H9 (cell line): Measurements from ENCODE around the gene PPFIBP2. TPM values are rescaled to one million over a fixed set of nuclear protein-coding genes. Genes with fewer than 3 reads are reported as not detected.

Experiments used
- DNase-seq: peaks from one replicate; pipeline ENCODE4 v3.0.0-alpha.2; 2017
- H2AFZ ChIP-seq: one replicate; pipeline ENCODE4 v1.6.1; 2013; ENCODE audit warnings: mild to moderate bottlenecking, low read length, control low read depth, moderate library complexity
- H2AK5ac ChIP-seq: 2 replicates; pipeline ENCODE4 v1.6.1; 2013; ENCODE audit warnings: low read length, control low read depth, mixed read lengths; ENCODE audit not compliant: insufficient read length
- H2BK120ac ChIP-seq: one replicate; pipeline ENCODE4 v1.6.1; 2013; ENCODE audit warnings: low read depth, mild to moderate bottlenecking, low read length, control low read depth, inconsistent platforms; ENCODE audit not compliant: poor library complexity, severe bottlenecking
- H2BK12ac ChIP-seq: 2 replicates; pipeline ENCODE4 v1.6.1; 2013; ENCODE audit warnings: low read length, control low read depth, mixed read lengths, low read depth; ENCODE audit not compliant: insufficient read length
- H2BK15ac ChIP-seq: 2 replicates; pipeline ENCODE4 v1.6.1; 2013; ENCODE audit warnings: low read depth, low read length, control low read depth
- H2BK20ac ChIP-seq: one replicate; pipeline ENCODE4 v1.6.1; 2013; ENCODE audit warnings: low read depth, mild to moderate bottlenecking, low read length, control low read depth, inconsistent platforms; ENCODE audit not compliant: poor library complexity, severe bottlenecking
- H2BK5ac ChIP-seq: 2 replicates; pipeline ENCODE4 v1.6.1; 2013; ENCODE audit warnings: low read length, control low read depth, mixed read lengths; ENCODE audit not compliant: insufficient read length
- H3K14ac ChIP-seq: 2 replicates; pipeline ENCODE4 v1.6.1; 2013; ENCODE audit warnings: low read length, control low read depth; ENCODE audit not compliant: insufficient read depth
- H3K18ac ChIP-seq: 2 replicates; pipeline ENCODE4 v1.6.1; 2013; ENCODE audit warnings: low read depth, mild to moderate bottlenecking, mixed read lengths, low read length, control low read depth; ENCODE audit not compliant: insufficient read length
- H3K23ac ChIP-seq: 2 replicates; pipeline ENCODE4 v1.6.1; 2013; ENCODE audit warnings: low read length, control low read depth, mixed read lengths, low read depth; ENCODE audit not compliant: insufficient read length
- H3K23me2 ChIP-seq: 2 replicates; pipeline ENCODE4 v1.6.1; 2013; ENCODE audit warnings: low read depth, mild to moderate bottlenecking, mixed read lengths, low read length, control low read depth; ENCODE audit not compliant: insufficient read length, poor library complexity, severe bottlenecking
- H3K27ac ChIP-seq: 2 replicates; pipeline ENCODE4 v1.5.1; 2013; ENCODE audit warnings: low read length, control low read depth, mixed read lengths, low read depth; ENCODE audit not compliant: insufficient read length
- H3K27me3 ChIP-seq: 2 replicates; pipeline ENCODE4 v1.6.1; 2013; ENCODE audit warnings: low read length, control low read depth, inconsistent platforms; ENCODE audit not compliant: insufficient read depth
- H3K4ac ChIP-seq: 2 replicates; pipeline ENCODE4 v1.6.1; 2013; ENCODE audit warnings: low read depth, mild to moderate bottlenecking, control low read depth, inconsistent platforms, low read length, moderate library complexity
- H3K4me1 ChIP-seq: 2 replicates; pipeline ENCODE4 v1.6.1; 2013; ENCODE audit warnings: low read length, control low read depth, inconsistent platforms; ENCODE audit not compliant: insufficient read depth
- H3K4me2 ChIP-seq: 2 replicates; pipeline ENCODE4 v1.6.1; 2013; ENCODE audit warnings: low read length, control low read depth, mixed read lengths; ENCODE audit not compliant: insufficient read length, insufficient read depth
- H3K56ac ChIP-seq: 2 replicates; pipeline ENCODE4 v1.6.1; 2013; ENCODE audit warnings: low read depth, mild to moderate bottlenecking, mixed read lengths, low read length, control low read depth; ENCODE audit not compliant: insufficient read length
- H3K79me1 ChIP-seq: 2 replicates; pipeline ENCODE4 v1.6.1; 2013; ENCODE audit warnings: low read depth, mild to moderate bottlenecking, moderate library complexity, low read length, control low read depth, inconsistent platforms; ENCODE audit not compliant: insufficient read depth, poor library complexity, severe bottlenecking
- H3K79me2 ChIP-seq: 2 replicates; pipeline ENCODE4 v1.6.1; 2013; ENCODE audit warnings: low read length, control low read depth, inconsistent platforms; ENCODE audit not compliant: insufficient read depth
- H3K9ac ChIP-seq: 2 replicates; pipeline ENCODE4 v1.6.1; 2013; ENCODE audit warnings: low read length, control low read depth, mixed read lengths; ENCODE audit not compliant: insufficient read length; ENCODE audit errors: extremely low read depth
- H3K9me3 ChIP-seq: one replicate; pipeline ENCODE4 v1.6.1; 2013; ENCODE audit warnings: low read depth, low read length, inconsistent platforms; ENCODE audit not compliant: control insufficient read depth
- H3T11ph ChIP-seq: one replicate; pipeline ENCODE4 v1.6.1; 2013; ENCODE audit warnings: mild to moderate bottlenecking, low read length, control low read depth, inconsistent platforms
- H4K20me1 ChIP-seq: one replicate; pipeline ENCODE4 v1.6.1; 2013; ENCODE audit not compliant: control insufficient read depth, insufficient read length, insufficient read depth
- H4K5ac ChIP-seq: 2 replicates; pipeline ENCODE4 v1.6.1; 2013; ENCODE audit warnings: low read depth, mild to moderate bottlenecking, mixed read lengths, low read length, control low read depth; ENCODE audit not compliant: insufficient read length
- H4K8ac ChIP-seq: replicated peaks from 2 replicates; pipeline ENCODE4 v1.6.1; 2013; ENCODE audit warnings: low read length, control low read depth, mixed read lengths, low read depth; ENCODE audit not compliant: insufficient read length
- H4K91ac ChIP-seq: 2 replicates; pipeline ENCODE4 v1.6.1; 2013; ENCODE audit warnings: low read depth, mild to moderate bottlenecking, moderate library complexity, mixed read lengths, low read length, control low read depth; ENCODE audit not compliant: insufficient read length
- H3K27ac Mint-ChIP-seq, 3 experiments: 2 replicates in 2 of 3; 3 replicates in 1 of 3; pipeline ENCODE4 v1.8.0; 2020 to 2021; ENCODE audit warnings: mixed read lengths in 3 of 3, mild to moderate bottlenecking in 1 of 3, moderate library complexity in 1 of 3
- H3K27me3 Mint-ChIP-seq: 2 replicates; pipeline ENCODE4 v1.8.0; 2021; ENCODE audit warnings: low read depth, mild to moderate bottlenecking, moderate library complexity, mixed read lengths
- H3K36me3 Mint-ChIP-seq, 3 experiments: 2 replicates in 2 of 3; 3 replicates in 1 of 3; pipeline ENCODE4 v1.8.0; 2020 to 2021; ENCODE audit warnings: low read depth in 3 of 3, mixed read lengths in 3 of 3; ENCODE audit not compliant: insufficient read depth in 1 of 3
- H3K4me1 Mint-ChIP-seq, 2 experiments: 2 replicates each; pipeline ENCODE4 v1.8.0; 2020; ENCODE audit warnings: mixed read lengths in 2 of 2
- H3K4me3 Mint-ChIP-seq, 2 experiments: 2 replicates in 1 of 2; 3 replicates in 1 of 2; pipeline ENCODE4 v1.8.0; 2020 to 2021; ENCODE audit warnings: mild to moderate bottlenecking in 2 of 2, mixed read lengths in 2 of 2, moderate library complexity in 1 of 2
- H3K9me3 Mint-ChIP-seq, 2 experiments: 2 replicates in 1 of 2; 3 replicates in 1 of 2; pipeline ENCODE4 v1.8.0; 2020; ENCODE audit warnings: mild to moderate bottlenecking in 2 of 2, mixed read lengths in 2 of 2, moderate library complexity in 1 of 2
- CTCF ChIP-seq: fragments of 200-600 bp; sonication (generic); conservative IDR thresholded peaks from 3 replicates; pipeline ENCODE4 v1.8.0; 2021; ENCODE audit warnings: antibody characterized with exemption, mild to moderate bottlenecking
- WGBS: extraction: QIAGEN DNeasy Blood & Tissue Kit; methylation state at CpG from one replicate; pipeline ENCODE4 v1.1.7; 2013; ENCODE audit warnings: missing lambda C conversion rate, low lambda C conversion rate, mixed read lengths; ENCODE audit not compliant: insufficient read length; ENCODE audit errors: extremely low coverage; 5-methylcytosine and 5-hydroxymethylcytosine counted together
- total RNA-seq: library from RNA; stranded (reverse); gene quantifications from 2 replicates; pipeline ENCODE4 v1.2.1, GENCODE V29; 2021

PPFIBP2 gene
- total RNA-seq, 1 experiment from 2014 or later: 8.3 TPM

DNA sequence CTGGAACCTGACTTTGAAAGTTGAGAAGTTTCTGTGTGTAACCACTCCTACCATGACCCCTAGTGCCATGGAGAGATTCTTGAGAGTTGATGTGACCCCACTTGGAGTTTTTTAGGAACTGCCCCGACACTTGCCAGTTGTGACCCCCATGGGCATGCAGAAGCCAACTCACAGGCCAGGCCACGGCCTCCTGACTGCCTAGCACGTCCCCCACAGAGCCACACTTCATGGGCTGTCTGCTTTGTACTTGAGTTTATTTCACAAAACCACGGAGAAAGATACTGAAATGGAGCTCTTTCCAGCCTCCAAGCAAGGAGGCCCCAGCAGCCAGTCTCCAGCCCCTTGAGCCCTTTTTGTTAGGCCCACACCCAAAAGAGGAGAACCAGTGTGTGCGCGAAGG, 151.1 kb downstream of the PPFIBP2 start:
- Histone ChIP-seq H3K4ac (no peak overlapping the region), H3K23ac (no peak overlapping the region), H3K9me3 (peaks cover 12% of the 10 kb centered on the region), H3K56ac (no peak overlapping the region), H4K91ac (no peak overlapping the region), H2BK12ac (no peak overlapping the region), H4K8ac (no peak overlapping the region), H2BK120ac (no peak overlapping the region), H2AK5ac (no peak overlapping the region), H3K79me1 (no peaks in the 10 kb centered on the region), H3K27ac (no peak overlapping the region), H3K79me2 (no peaks in the 10 kb centered on the region), H3K18ac (no peak overlapping the region), H3K4me1 (peaks cover 5% of the 10 kb centered on the region; the same call in 1 of the 2 replicates), H2AFZ (no peak overlapping the region), H3T11ph (no peak overlapping the region), H2BK15ac (no peak overlapping the region), H2BK5ac (no peak overlapping the region), H3K23me2 (no peaks in the 10 kb centered on the region), H3K14ac (no peak overlapping the region; the same call in 1 of the 2 replicates), H3K4me2 (no peak overlapping the region), H3K9ac (no peak overlapping the region), H2BK20ac (no peak overlapping the region), H4K20me1 (no peaks in the 10 kb centered on the region), H3K27me3 (no peaks in the 10 kb centered on the region), H4K5ac (no peak overlapping the region)
- no CpG with 5 or more reads among the region's 6 CpGs for WGBS
- no peak for DNase-seq
- H3K4me3 Mint-ChIP-seq: no peak overlapping the region
- H3K27ac Mint-ChIP-seq: no peak overlapping the region
- TF ChIP-seq CTCF: no peak
- peaks cover 16 to 35% of the 10 kb centered on the region in 2 experiments for H3K9me3 Mint-ChIP-seq
- H3K36me3 Mint-ChIP-seq: peaks cover 40 to 74% (median 68%) of the 10 kb centered on the region in 3 experiments
- peaks cover 23 to 28% of the 10 kb centered on the region in 2 experiments for H3K4me1 Mint-ChIP-seq
- H3K27me3 Mint-ChIP-seq: no peaks in the 10 kb centered on the region; the same call in 1 of the 2 replicates
